Adrenal gland (tissue), 12 donors: ENCODE data around the gene PRICKLE4. TPM values are rescaled to one million over a fixed set of nuclear protein-coding genes. Genes with fewer than 3 reads are reported as not detected.

Source experiments
- DNase-seq, 7 donors: peaks; one replicate each; pipeline ENCODE4 v3.0.0-alpha.2; 2019 to 2020
- H3K27ac ChIP-seq, 5 donors: fragments of 200-600 bp; sonication (generic) in 4 of 5; 1 replicate in 3 of 5; 2 replicates in 2 of 5; pipeline versions ENCODE4 v1.5.1 to v1.8.0; 2016 to 2020; ENCODE audit warnings: mild to moderate bottlenecking in 1 of 5
- H3K27me3 ChIP-seq: fragments of 200-600 bp; 2 replicates; pipeline ENCODE4 v1.8.0; 2021
- H3K36me3 ChIP-seq, 2 donors: fragments of 200-600 bp; replicated peaks in 1 of 2; 1 replicate in 1 of 2; 2 replicates in 1 of 2; pipeline versions ENCODE4 v1.5.1 to v1.8.0; 2018 to 2022
- H3K4me1 ChIP-seq, 2 donors: fragments of 200-600 bp; replicated peaks in 1 of 2; 1 replicate in 1 of 2; 2 replicates in 1 of 2; pipeline versions ENCODE4 v1.5.1 to v1.8.0; 2018 to 2021
- H3K4me3 ChIP-seq, 4 donors: fragments of 200-600 bp; sonication (generic) in 3 of 4; one replicate each; pipeline ENCODE4 v1.5.1; 2016 to 2018
- H3K9me3 ChIP-seq, 3 donors: fragments of 200-600 bp; sonication (generic) in 1 of 3; replicated peaks in 1 of 3; 1 replicate in 2 of 3; 2 replicates in 1 of 3; pipeline versions ENCODE4 v1.5.1 to v1.8.0; 2016 to 2021
- CTCF ChIP-seq, 6 experiments: fragments of 450-650 bp in 4 of 6; fragments of 200-600 bp in 2 of 6; sonication (generic) in 1 of 6; IDR thresholded peaks; 1 replicate in 5 of 6; 2 replicates in 1 of 6; pipeline versions ENCODE4 v1.5.1 to v1.8.0; 2016 to 2021; ENCODE audit warnings: antibody characterized with exemption in 6 of 6, mild to moderate bottlenecking in 2 of 6, moderate library complexity in 1 of 6
- POLR2A ChIP-seq, 2 donors: fragments of 450-650 bp; IDR thresholded peaks; one replicate each; pipeline ENCODE4 v1.6.1; 2017; ENCODE audit warnings: antibody characterized with exemption in 2 of 2, mild to moderate bottlenecking in 2 of 2, moderate library complexity in 1 of 2
- WGBS, 4 donors: extraction: QIAGEN DNeasy Blood & Tissue Kit in 2 of 4; methylation state at CpG; one replicate each; pipeline versions ENCODE4 v1.1.5 to v1.1.7; 2013 to 2017; 5-methylcytosine and 5-hydroxymethylcytosine counted together
- intact Hi-C, 2 donors: fragments of 100-400 bp; cut with DNase I; formaldehyde crosslinking; loops; one replicate each; pipeline versions ENCODE4 v1.14.1 to v1.15.0; 2022 to 2023
- polyA plus RNA-seq, 3 donors: library from polyadenylated mRNA; stranded (reverse); fragments of 200-250 nt in 2 of 3; fragments of 350-450 nt in 1 of 3; fragmentation: Illumina TruSeq in 1 of 3; extraction: RNeasy Lipid Tissue Mini Kit (QIAGEN cat#74804) in 1 of 3; gene quantifications; one replicate each; pipeline ENCODE4 v1.2.3, GENCODE V29; 2013 to 2014
- total RNA-seq, 9 donors: library from RNA; depleted of rRNA in 4 of 9; stranded (reverse); fragments of >200 nt in 4 of 9; fragments of 120-200 nt in 1 of 9; fragmentation: NEBNext Ultra II Directional in 1 of 9; extraction: Animal tissue kit (Norgen Biotek cat#: 25700) in 1 of 9; gene quantifications; one replicate each; pipeline versions ENCODE4 v1.1.0 to v1.2.4, GENCODE V29; 2013 to 2023
- donor health status: healthy with polysubstance abuse.
- donor health status: Bipolar disorder and iron deficiency.
- donor health status: DM: yes; HTN: yes; CAD: no.
- donor health status: DM: no; HTN: no; CAD: no.
- donor health status: DM: no; HTN: no; CAD: no.
- donor health status: DM: yes; HTN: yes; CAD: no.

Gene PRICKLE4
- total and polyA plus RNA-seq, 12 donors = 0.28 to 7.1 (median 3.8) TPM; not detected in 2

- Histone ChIP-seq H3K9me3 (no peaks in the 10 kb centered on the region), H3K4me3 (no peak overlapping the region), H3K4me1 (no peaks in the 10 kb centered on the region), H3K36me3 (no peaks in the 10 kb centered on the region), H3K27ac (no peak overlapping the region), H3K27me3 (no peaks in the 10 kb centered on the region)
- WGBS, 4 donors = 85 to 92% (median 88%) methylated on average over 12 to 20 of the region's 20 CpGs
- intact Hi-C loops = no loop called here
- no peak for DNase-seq
- TF ChIP-seq POLR2A (IDR thresholded peaks at IDR 0.05) (no peak), CTCF (IDR thresholded peaks at IDR 0.05) (no peak)
Observed at GRCh38 chr6:41741625-41742490, 38.7 kb upstream of the PRICKLE4 start.

GRCh38 chr6:41743406-41744235 lies 37.0 kb upstream of the PRICKLE4 start:
- WGBS, 4 donors = 88 to 95% (median 91%) methylated on average over 6 of the region's 6 CpGs
- no peak for TF ChIP-seq POLR2A (IDR thresholded peaks at IDR 0.05)
- no peak for TF ChIP-seq CTCF (IDR thresholded peaks at IDR 0.05)
- DNase-seq = no peak
- intact Hi-C loops = no loop called here
- no peak overlapping the region for H3K4me3 ChIP-seq
- no peaks in the 10 kb centered on the region for H3K4me1 ChIP-seq
- H3K27me3 ChIP-seq = no peaks in the 10 kb centered on the region
- H3K27ac ChIP-seq = no peak overlapping the region
- H3K36me3 ChIP-seq = no peaks in the 10 kb centered on the region
- H3K9me3 ChIP-seq = no peaks in the 10 kb centered on the region

- intact Hi-C loops = no loop called here
- Histone ChIP-seq H3K4me3 (no peak overlapping the region), H3K9me3 (no peaks in the 10 kb centered on the region), H3K36me3 (no peaks in the 10 kb centered on the region), H3K4me1 (no peaks in the 10 kb centered on the region), H3K27me3 (no peaks in the 10 kb centered on the region), H3K27ac (no peak overlapping the region)
- no peak for DNase-seq
- 85 to 97% (median 92%) methylated on average over 3 to 7 of the region's 7 CpGs for WGBS, 4 donors
- TF ChIP-seq POLR2A (IDR thresholded peaks at IDR 0.05) (no peak), CTCF (IDR thresholded peaks at IDR 0.05) (no peak)
Observed at GRCh38 chr6:41744236-41744787, 36.3 kb upstream of the PRICKLE4 start.

- Histone ChIP-seq H3K36me3 (no peaks in the 10 kb centered on the region), H3K4me3 (no peak overlapping the region), H3K27me3 (no peaks in the 10 kb centered on the region), H3K4me1 (no peaks in the 10 kb centered on the region), H3K9me3 (no peaks in the 10 kb centered on the region), H3K27ac (no peak overlapping the region)
- no peak for TF ChIP-seq POLR2A (IDR thresholded peaks at IDR 0.05)
- TF ChIP-seq CTCF (IDR thresholded peaks at IDR 0.05) = no peak
- no peak for DNase-seq
- intact Hi-C loops = no loop called here
- WGBS, 4 donors = 93 to 96% (median 96%) methylated on average over 9 to 10 of the region's 10 CpGs
Observed at GRCh38 chr6:41746107-41746506, 34.5 kb upstream of the PRICKLE4 start.
